ENCODE results near the gene DDX31. TPM values are rescaled to one million over a fixed set of nuclear protein-coding genes. Genes with fewer than 3 reads are reported as not detected.
A peak's percentile ranks its signal among the peaks of the same experiment; 100 is the strongest.

The DDX31 gene
- total RNA-seq, 1 experiment from 2014 or later: 28.4 TPM

- Mint-ChIP-seq H3K4me1 (peaks cover 30 to 59% of the 10 kb centered on the region in 2 experiments), H3K27me3 (ENCODE audit: low read depth) (peaks cover 98% of the 10 kb centered on the region), H3K36me3 (ENCODE audit: insufficient read depth in 1 of 3, low read depth in 3 of 3) (no peaks in the 10 kb centered on the region), H3K9me3 (peaks cover 6 to 10% of the 10 kb centered on the region in 2 experiments; a peak in 4 of 5 replicates), H3K4me3 (peak overlapping the region in 1 of 2 experiments; percentile 51; a peak in 2 of 5 replicates), H3K27ac (no peak overlapping the region)
- H3K4me1 ChIP-seq (ENCODE audit: insufficient read depth, low read length): peaks cover 2% of the 10 kb centered on the region; the same call in 1 of the 2 replicates
- H3K18ac ChIP-seq (ENCODE audit: insufficient read length, low read depth, low read length): no peak overlapping the region
- TF ChIP-seq CTCF (conservative IDR thresholded peaks at IDR 0.05): no peak
- H4K8ac ChIP-seq (replicated peaks; ENCODE audit: insufficient read length, low read depth, low read length): no peak overlapping the region
- no peak for DNase-seq
- no peak overlapping the region for H3K27ac ChIP-seq (ENCODE audit: insufficient read length, low read depth, low read length)
- H2BK12ac ChIP-seq (ENCODE audit: insufficient read length, low read depth, low read length): no peak overlapping the region
- no peaks in the 10 kb centered on the region for H3K79me1 ChIP-seq (ENCODE audit: insufficient read depth, low read depth, low read length, poor library complexity, severe bottlenecking)
- H3K56ac ChIP-seq (ENCODE audit: insufficient read length, low read depth, low read length): no peak overlapping the region
- peak overlapping the region; percentile 1 for H3K4me2 ChIP-seq (ENCODE audit: insufficient read depth, insufficient read length, low read length)
- no peaks in the 10 kb centered on the region for H3K79me2 ChIP-seq (ENCODE audit: insufficient read depth, low read length)
- no peak overlapping the region for H4K5ac ChIP-seq (ENCODE audit: insufficient read length, low read depth, low read length)
- peaks cover 12% of the 10 kb centered on the region for H3K23me2 ChIP-seq (ENCODE audit: insufficient read length, low read depth, low read length, poor library complexity, severe bottlenecking)
- H2AFZ ChIP-seq (ENCODE audit: low read length): no peak overlapping the region
- no peak overlapping the region for H4K91ac ChIP-seq (ENCODE audit: insufficient read length, low read depth, low read length)
- no peak overlapping the region for H2BK15ac ChIP-seq (ENCODE audit: low read depth, low read length)
- no peak overlapping the region for H2AK5ac ChIP-seq (ENCODE audit: insufficient read length, low read length)
- H3K14ac ChIP-seq (ENCODE audit: insufficient read depth, low read length): no peak overlapping the region
- peaks cover 94% of the 10 kb centered on the region for H3K27me3 ChIP-seq (ENCODE audit: insufficient read depth, low read length)
- no peak overlapping the region for H2BK120ac ChIP-seq (ENCODE audit: low read depth, low read length, poor library complexity, severe bottlenecking)
- peaks cover 3% of the 10 kb centered on the region for H4K20me1 ChIP-seq (ENCODE audit: control insufficient read depth, insufficient read depth, insufficient read length)
- H3T11ph ChIP-seq (ENCODE audit: low read length): no peak overlapping the region
- no CpG with 5 or more reads among the region's 30 CpGs for WGBS (ENCODE audit: extremely low coverage, insufficient read length, low lambda C conversion rate)
- H3K9ac ChIP-seq (ENCODE audit: extremely low read depth, insufficient read length, low read length): no peak overlapping the region
- H3K23ac ChIP-seq (ENCODE audit: insufficient read length, low read depth, low read length): no peak overlapping the region
- no peak overlapping the region for H2BK5ac ChIP-seq (ENCODE audit: insufficient read length, low read length)
- no peak overlapping the region for H3K4ac ChIP-seq (ENCODE audit: low read depth, low read length)
- no peak overlapping the region for H2BK20ac ChIP-seq (ENCODE audit: low read depth, low read length, poor library complexity, severe bottlenecking)
- H3K9me3 ChIP-seq (ENCODE audit: control insufficient read depth, low read depth, low read length): no peaks in the 10 kb centered on the region
Observed at GRCh38 chr9:132584601-132585560, 84.9 kb downstream of the DDX31 start.
